HepG2 (cell line): Measurements from ENCODE around the gene LARP4. TPM values are rescaled to one million over a fixed set of nuclear protein-coding genes. Genes with fewer than 3 reads are reported as not detected.

Experiments
- ADNP ChIP-seq: sonication (generic); formaldehyde crosslinking; IDR thresholded peaks from 2 replicates; pipeline ENCODE4 v1.4.0; 2020; ENCODE audit warnings: missing genetic modification reagents
- CEBPB ChIP-seq: IDR thresholded peaks from 2 replicates; pipeline ENCODE4 v1.6.1; 2011; ENCODE audit warnings: low read depth, low read length, improper control_type of control experiment, borderline replicate concordance
- DR1 ChIP-seq: sonication (generic); formaldehyde crosslinking; IDR thresholded peaks from 2 replicates; pipeline ENCODE4 v1.8.0; 2021; ENCODE audit warnings: mild to moderate bottlenecking, missing genetic modification reagents, inconsistent platforms
- HDAC2 ChIP-seq: sonication (generic); formaldehyde crosslinking; IDR thresholded peaks from 2 replicates; pipeline ENCODE4 v1.4.0; 2020; ENCODE audit warnings: missing genetic modification reagents
- HOXA3 ChIP-seq: sonication (generic); formaldehyde crosslinking; IDR thresholded peaks from 2 replicates; pipeline ENCODE4 v1.5.0; 2020; ENCODE audit warnings: missing genetic modification reagents
- JUN ChIP-seq: sonication (generic); formaldehyde crosslinking; IDR thresholded peaks from 2 replicates; pipeline ENCODE4 v1.4.0; 2020; ENCODE audit warnings: mild to moderate bottlenecking, missing genetic modification reagents
- MAF1 ChIP-seq: sonication (generic); formaldehyde crosslinking; IDR thresholded peaks from 2 replicates; pipeline ENCODE4 v1.5.0; 2020; ENCODE audit warnings: missing genetic modification reagents, borderline replicate concordance
- MTF2 ChIP-seq: sonication (generic); formaldehyde crosslinking; IDR thresholded peaks from 2 replicates; pipeline ENCODE4 v1.5.0; 2020; ENCODE audit warnings: missing genetic modification reagents, borderline replicate concordance
- NFIC ChIP-seq: IDR thresholded peaks from 2 replicates; pipeline ENCODE4 v1.6.1; 2012; ENCODE audit warnings: mild to moderate bottlenecking, low read length, inconsistent platforms
- NPAS2 ChIP-seq: sonication (generic); formaldehyde crosslinking; IDR thresholded peaks from 2 replicates; pipeline ENCODE4 v1.8.0; 2022; ENCODE audit warnings: mild to moderate bottlenecking, missing genetic modification reagents, borderline replicate concordance
- POLR2G ChIP-seq: fragments of 200-400 bp; formaldehyde crosslinking; IDR thresholded peaks from 2 replicates; pipeline ENCODE4 v1.6.1; 2018; ENCODE audit warnings: mild to moderate bottlenecking, low read depth, low read length, moderate library complexity
- PPARG ChIP-seq: conservative IDR thresholded peaks from 2 replicates; pipeline ENCODE4 v1.6.1; 2016; ENCODE audit warnings: missing biosample characterization, missing genetic modification reagents
- RARA ChIP-seq: IDR thresholded peaks from 2 replicates; pipeline ENCODE4 v1.6.1; 2016; ENCODE audit warnings: missing genetic modification reagents, missing compliant biosample characterization
- RFX1 ChIP-seq: fragments of 450-650 bp; IDR thresholded peaks from 2 replicates; pipeline ENCODE4 v1.6.1; 2017
- ZNF121 ChIP-seq: sonication (generic); formaldehyde crosslinking; IDR thresholded peaks from 2 replicates; pipeline ENCODE4 v1.5.0; 2020; ENCODE audit warnings: mild to moderate bottlenecking, missing genetic modification reagents
- ZNF124 ChIP-seq: sonication (generic); formaldehyde crosslinking; IDR thresholded peaks from 2 replicates; pipeline ENCODE4 v1.4.0; 2020; ENCODE audit warnings: missing genetic modification reagents
- ZNF20 ChIP-seq: sonication (generic); formaldehyde crosslinking; IDR thresholded peaks from 2 replicates; pipeline ENCODE4 v1.4.0; 2020; ENCODE audit warnings: mild to moderate bottlenecking, moderate library complexity, missing genetic modification reagents
- ZNF746 ChIP-seq: sonication (generic); formaldehyde crosslinking; IDR thresholded peaks from 2 replicates; pipeline ENCODE4 v1.8.0; 2022; ENCODE audit warnings: mild to moderate bottlenecking, missing genetic modification reagents
- ZNF883 ChIP-seq: sonication (generic); formaldehyde crosslinking; IDR thresholded peaks from 2 replicates; pipeline ENCODE4 v1.5.1; 2020; ENCODE audit warnings: mild to moderate bottlenecking, missing genetic modification reagents; ENCODE audit errors: not compliant biosample characterization
- ZNF891 ChIP-seq: sonication (generic); formaldehyde crosslinking; IDR thresholded peaks from 2 replicates; pipeline ENCODE4 v1.5.0; 2020; ENCODE audit warnings: mild to moderate bottlenecking, missing genetic modification reagents
- ZSCAN30 ChIP-seq: sonication (generic); formaldehyde crosslinking; IDR thresholded peaks from 2 replicates; pipeline ENCODE4 v1.5.0; 2020; ENCODE audit warnings: mild to moderate bottlenecking, missing genetic modification reagents
- polyA plus RNA-seq, 8 experiments: library from polyadenylated mRNA; depleted of rRNA in 3 of 8; stranded (reverse) in 7 of 8; unstranded in 1 of 8; fragments of >200 nt; fragmentation: Illumina TruSeq in 4 of 8; extraction: Trizol in 4 of 8; gene quantifications; 2 replicates each; pipeline versions ENCODE4 v1.2.1 to v1.2.3, GENCODE V29; 2011 to 2016; ENCODE audit warnings: low read depth in 4 of 8, missing spikeins in 1 of 8, mixed read lengths in 1 of 8; ENCODE audit not compliant: insufficient read depth in 1 of 8
- total RNA-seq, 5 experiments: library from RNA; depleted of rRNA; stranded (reverse); fragments of >200 nt; fragmentation: Illumina TruSeq; extraction: Trizol; gene quantifications; 2 replicates each; pipeline ENCODE4 v1.2.3, GENCODE V29; 2016; ENCODE audit warnings: low read depth in 1 of 5
- TF ChIP-seq, protein P1 (sequence below): sonication (generic); formaldehyde crosslinking; IDR thresholded peaks from 2 replicates; pipeline ENCODE4 v1.5.0; 2020; ENCODE audit warnings: mild to moderate bottlenecking, missing genetic modification reagents
- TF ChIP-seq, protein P2 (sequence below): IDR thresholded peaks from 2 replicates; pipeline ENCODE4 v1.6.1; 2016; ENCODE audit warnings: mild to moderate bottlenecking
- TF ChIP-seq, protein P3 (sequence below): sonication (generic); formaldehyde crosslinking; IDR thresholded peaks from 2 replicates; pipeline ENCODE4 v1.8.0; 2022; ENCODE audit warnings: mild to moderate bottlenecking, missing genetic modification reagents, borderline replicate concordance
- TF ChIP-seq, protein P4 (sequence below): sonication (generic); formaldehyde crosslinking; IDR thresholded peaks from 2 replicates; pipeline ENCODE4 v1.4.0; 2020; ENCODE audit warnings: missing genetic modification reagents

The LARP4 gene
- total and polyA plus RNA-seq, 2 of the 13 experiments (the other 11 are each of a cell fraction or from before 2014, with no cell fraction given): 16.4 to 42.7 TPM

DNA sequence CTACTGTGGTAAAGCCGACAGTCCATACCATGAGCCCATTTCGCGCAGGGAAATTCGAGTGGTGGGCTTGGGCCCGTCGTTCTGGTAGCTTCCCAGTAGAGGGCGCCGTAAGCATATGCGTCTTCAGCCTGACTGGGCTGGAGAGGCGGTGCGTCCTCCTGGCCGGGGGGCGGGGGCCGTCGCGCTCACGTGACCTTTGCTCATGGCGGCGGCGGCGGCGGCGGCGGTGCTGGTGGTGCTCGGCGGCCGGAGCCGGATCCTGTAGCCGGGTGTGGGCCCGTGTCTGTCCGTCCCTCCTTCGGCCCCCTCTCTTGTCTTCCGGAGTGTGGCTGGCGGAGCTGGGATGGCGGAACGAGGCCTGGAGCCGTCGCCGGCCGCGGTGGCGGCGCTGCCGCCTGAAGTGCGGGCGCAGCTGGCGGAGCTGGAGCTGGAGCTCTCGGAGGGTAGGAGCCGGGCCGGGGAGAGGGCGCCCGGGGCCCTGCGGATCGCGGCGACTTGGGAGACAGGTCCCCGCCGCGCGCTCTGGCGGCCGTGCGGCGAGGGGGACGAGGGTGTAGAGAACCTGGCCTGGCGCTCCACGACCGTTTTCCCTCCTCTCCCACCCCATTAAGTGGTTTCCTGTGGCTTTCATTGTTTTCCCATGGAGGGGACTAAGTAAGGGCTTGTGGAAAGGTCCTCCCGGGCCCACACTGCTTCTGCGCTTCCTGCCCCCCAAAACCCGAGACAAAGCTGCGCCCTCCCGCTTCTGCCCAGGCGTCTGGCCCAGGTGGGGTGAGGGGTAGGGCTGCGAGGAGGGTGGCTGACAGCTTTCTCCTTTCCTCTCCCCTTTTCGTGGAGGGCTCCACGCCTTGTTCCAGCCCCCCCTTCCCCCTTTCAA is 104.4 kb downstream of the LARP4 start, which contains the start of gene DIP2B (continued):
- no peak for TF ChIP-seq MAF1 (CRISPR knock-in tag)
- no peak; the same call in 1 of the 2 replicates for TF ChIP-seq HDAC2 (CRISPR knock-in tag)
- peak; percentile 76 for TF ChIP-seq POLR2G
- TF ChIP-seq ZNF746 (CRISPR knock-in tag): no peak; the same call in 1 of the 2 replicates
- TF ChIP-seq PPARG (CRISPR knock-in tag): peak; percentile 37; the same call in 1 of the 2 replicates
- no peak for TF ChIP-seq ZNF20
- TF ChIP-seq, protein P1, sequence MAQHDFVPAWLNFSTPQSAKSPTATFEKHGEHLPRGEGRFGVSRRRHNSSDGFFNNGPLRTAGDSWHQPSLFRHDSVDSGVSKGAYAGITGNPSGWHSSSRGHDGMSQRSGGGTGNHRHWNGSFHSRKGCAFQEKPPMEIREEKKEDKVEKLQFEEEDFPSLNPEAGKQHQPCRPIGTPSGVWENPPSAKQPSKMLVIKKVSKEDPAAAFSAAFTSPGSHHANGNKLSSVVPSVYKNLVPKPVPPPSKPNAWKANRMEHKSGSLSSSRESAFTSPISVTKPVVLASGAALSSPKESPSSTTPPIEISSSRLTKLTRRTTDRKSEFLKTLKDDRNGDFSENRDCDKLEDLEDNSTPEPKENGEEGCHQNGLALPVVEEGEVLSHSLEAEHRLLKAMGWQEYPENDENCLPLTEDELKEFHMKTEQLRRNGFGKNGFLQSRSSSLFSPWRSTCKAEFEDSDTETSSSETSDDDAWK (CRISPR knock-in tag): no peak
- TF ChIP-seq ZNF891 (CRISPR knock-in tag): no peak
- TF ChIP-seq ZNF124 (CRISPR knock-in tag): no peak
- TF ChIP-seq ZNF121 (CRISPR knock-in tag): 0 out of 2 replicates have a peak, but pooled peaks have one; percentile 12
- no peak for TF ChIP-seq JUN (CRISPR knock-in tag)
- TF ChIP-seq, protein P2, sequence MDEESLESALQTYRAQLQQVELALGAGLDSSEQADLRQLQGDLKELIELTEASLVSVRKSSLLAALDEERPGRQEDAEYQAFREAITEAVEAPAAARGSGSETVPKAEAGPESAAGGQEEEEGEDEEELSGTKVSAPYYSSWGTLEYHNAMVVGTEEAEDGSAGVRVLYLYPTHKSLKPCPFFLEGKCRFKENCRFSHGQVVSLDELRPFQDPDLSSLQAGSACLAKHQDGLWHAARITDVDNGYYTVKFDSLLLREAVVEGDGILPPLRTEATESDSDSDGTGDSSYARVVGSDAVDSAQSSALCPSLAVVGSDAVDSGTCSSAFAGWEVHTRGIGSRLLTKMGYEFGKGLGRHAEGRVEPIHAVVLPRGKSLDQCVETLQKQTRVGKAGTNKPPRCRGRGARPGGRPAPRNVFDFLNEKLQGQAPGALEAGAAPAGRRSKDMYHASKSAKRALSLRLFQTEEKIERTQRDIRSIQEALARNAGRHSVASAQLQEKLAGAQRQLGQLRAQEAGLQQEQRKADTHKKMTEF (CRISPR knock-in tag): peak; percentile 68
- TF ChIP-seq ZSCAN30 (CRISPR knock-in tag): no peak; the same call in 1 of the 2 replicates
- peak; percentile 76; the same call in 1 of the 2 replicates for TF ChIP-seq HOXA3 (CRISPR knock-in tag)
- TF ChIP-seq ZNF883 (CRISPR knock-in tag): peak; percentile 83
- no peak for TF ChIP-seq MTF2 (CRISPR knock-in tag)
- no peak for TF ChIP-seq NFIC
- TF ChIP-seq DR1: no peak
- TF ChIP-seq RARA (CRISPR knock-in tag): peak; percentile 62
- no peak for TF ChIP-seq NPAS2 (CRISPR knock-in tag)
- TF ChIP-seq, protein P3, sequence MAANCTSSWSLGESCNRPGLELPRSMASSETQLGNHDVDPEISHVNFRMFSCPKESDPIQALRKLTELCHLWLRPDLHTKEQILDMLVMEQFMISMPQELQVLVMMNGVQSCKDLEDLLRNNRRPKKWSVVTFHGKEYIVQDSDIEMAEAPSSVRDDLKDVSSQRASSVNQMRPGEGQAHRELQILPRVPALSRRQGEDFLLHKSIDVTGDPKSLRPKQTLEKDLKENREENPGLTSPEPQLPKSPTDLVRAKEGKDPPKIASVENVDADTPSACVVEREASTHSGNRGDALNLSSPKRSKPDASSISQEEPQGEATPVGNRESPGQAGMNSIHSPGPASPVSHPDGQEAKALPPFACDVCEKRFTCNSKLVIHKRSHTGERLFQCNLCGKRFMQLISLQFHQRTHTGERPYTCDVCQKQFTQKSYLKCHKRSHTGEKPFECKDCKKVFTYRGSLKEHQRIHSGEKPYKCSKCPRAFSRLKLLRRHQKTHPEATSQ (CRISPR knock-in tag): peak; percentile 71; the same call in 1 of the 2 replicates
- TF ChIP-seq ADNP (CRISPR knock-in tag): no peak
- TF ChIP-seq, protein P4, sequence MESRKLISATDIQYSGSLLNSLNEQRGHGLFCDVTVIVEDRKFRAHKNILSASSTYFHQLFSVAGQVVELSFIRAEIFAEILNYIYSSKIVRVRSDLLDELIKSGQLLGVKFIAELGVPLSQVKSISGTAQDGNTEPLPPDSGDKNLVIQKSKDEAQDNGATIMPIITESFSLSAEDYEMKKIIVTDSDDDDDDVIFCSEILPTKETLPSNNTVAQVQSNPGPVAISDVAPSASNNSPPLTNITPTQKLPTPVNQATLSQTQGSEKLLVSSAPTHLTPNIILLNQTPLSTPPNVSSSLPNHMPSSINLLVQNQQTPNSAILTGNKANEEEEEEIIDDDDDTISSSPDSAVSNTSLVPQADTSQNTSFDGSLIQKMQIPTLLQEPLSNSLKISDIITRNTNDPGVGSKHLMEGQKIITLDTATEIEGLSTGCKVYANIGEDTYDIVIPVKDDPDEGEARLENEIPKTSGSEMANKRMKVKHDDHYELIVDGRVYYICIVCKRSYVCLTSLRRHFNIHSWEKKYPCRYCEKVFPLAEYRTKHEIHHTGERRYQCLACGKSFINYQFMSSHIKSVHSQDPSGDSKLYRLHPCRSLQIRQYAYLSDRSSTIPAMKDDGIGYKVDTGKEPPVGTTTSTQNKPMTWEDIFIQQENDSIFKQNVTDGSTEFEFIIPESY (CRISPR knock-in tag): 0 out of 2 replicates have a peak, but pooled peaks have one; percentile 52
- no peak for TF ChIP-seq CEBPB
- no peak for TF ChIP-seq RFX1
